CD4-positive, alpha-beta T cell (primary cell): ENCODE data around the gene RPS15A. TPM values are rescaled to one million over a fixed set of nuclear protein-coding genes. Genes with fewer than 3 reads are reported as not detected.

ENCODE experiments used
- ATAC-seq: fragments of 200-7000 bp; cut with Tn5 transposase; one replicate; pipeline ENCODE4 v1.10.0; 2022; ENCODE audit warnings: mild to moderate bottlenecking; ENCODE audit not compliant: poor library complexity
- CTCF ChIA-PET: fragments of 350-600 bp; sonication (Branson Sonifier 250); formaldehyde crosslinking; loops from one replicate; lab custom pipeline; 2021; ENCODE audit warnings: antibody characterized with exemption, inconsistent platforms; lab: Charles Lee
- POLR2A ChIA-PET: fragments of 350-600 bp; sonication (Branson Sonifier 250); formaldehyde crosslinking; loops from one replicate; lab custom pipeline; 2021; ENCODE audit warnings: antibody characterized with exemption, inconsistent platforms; lab: Charles Lee
- DNase-seq, 14 experiments: peaks; one replicate each; pipeline ENCODE4 v3.0.0-alpha.2; 2013 to 2020; ENCODE audit warnings: mixed read lengths in 2 of 14
- H3K27ac ChIP-seq, 2 donors: one replicate each; pipeline versions ENCODE4 v1.5.1 to v1.7.0; 2013; ENCODE audit warnings: low read length in 2 of 2, low read depth in 1 of 2, mild to moderate bottlenecking in 1 of 2
- H3K27me3 ChIP-seq, 2 experiments: 1 replicate in 1 of 2; 2 replicates in 1 of 2; pipeline versions ENCODE4 v1.6.1 to v1.7.0; 2013; ENCODE audit warnings: low read length in 2 of 2, control low read depth in 1 of 2, mild to moderate bottlenecking in 1 of 2, moderate library complexity in 1 of 2; ENCODE audit not compliant: insufficient read depth in 2 of 2, control insufficient read depth in 1 of 2
- H3K36me3 ChIP-seq: one replicate; pipeline ENCODE4 v1.6.1; 2013; ENCODE audit warnings: low read length, control low read depth; ENCODE audit not compliant: insufficient read depth
- H3K4me1 ChIP-seq: one replicate; pipeline ENCODE4 v1.6.1; 2013; ENCODE audit warnings: low read length, control low read depth; ENCODE audit not compliant: insufficient read depth
- H3K4me3 ChIP-seq: one replicate; pipeline ENCODE4 v1.5.1; 2013; ENCODE audit warnings: mild to moderate bottlenecking, low read length, moderate library complexity
- H3K9me3 ChIP-seq, 2 experiments: 1 replicate in 1 of 2; 2 replicates in 1 of 2; pipeline versions ENCODE4 v1.6.1 to v1.7.0; 2013; ENCODE audit warnings: low read length in 2 of 2, mild to moderate bottlenecking in 2 of 2, control low read depth in 1 of 2, moderate library complexity in 1 of 2; ENCODE audit not compliant: control insufficient read depth in 1 of 2, insufficient read depth in 1 of 2
- H3K27ac Mint-ChIP-seq: one replicate; pipeline ENCODE4 v1.8.0; 2020; ENCODE audit warnings: mixed read lengths
- H3K27me3 Mint-ChIP-seq: one replicate; pipeline ENCODE4 v1.8.0; 2021; ENCODE audit warnings: mixed read lengths
- H3K36me3 Mint-ChIP-seq: one replicate; pipeline ENCODE4 v1.8.0; 2021; ENCODE audit warnings: low read depth, mixed read lengths
- H3K4me1 Mint-ChIP-seq: one replicate; pipeline ENCODE4 v1.8.0; 2021; ENCODE audit warnings: low read depth, mixed read lengths
- H3K4me3 Mint-ChIP-seq: one replicate; pipeline ENCODE4 v1.8.0; 2020; ENCODE audit warnings: mild to moderate bottlenecking, mixed read lengths
- H3K9me3 Mint-ChIP-seq: one replicate; pipeline ENCODE4 v1.8.0; 2020; ENCODE audit warnings: mixed read lengths
- CTCF ChIP-seq: fragments of 200-600 bp; IDR thresholded peaks from one replicate; pipeline ENCODE4 v1.8.0; 2022; ENCODE audit warnings: antibody characterized with exemption, mild to moderate bottlenecking
- intact Hi-C, 2 experiments: fragments of 100-400 bp; cut with DNase I in 1 of 2; cut with micrococcal nuclease in 1 of 2; formaldehyde crosslinking; loops; one replicate each; pipeline versions ENCODE4 v1.15.1 to v1.9.0; 2023 to 2025; cut with DNase I, micrococcal nuclease
- total RNA-seq, 174 experiments: library from RNA in 2 of 174; stranded (reverse) in 2 of 174; gene quantifications; one replicate each; pipeline ENCODE4 v1.2.3 and lab custom pipeline; 2021 to 2026

Gene RPS15A
- total RNA-seq, 2 experiments from 2014 or later = 3,821 to 3,943 TPM

- H3K27ac ChIP-seq = peak overlapping the region; percentile 33 to 63
- DNase-seq = peak in 1 of 14 experiments; percentile 29
- H3K4me3 Mint-ChIP-seq = peak overlapping the region; percentile 92
- H3K27ac Mint-ChIP-seq = peak overlapping the region; percentile 83
- intact Hi-C loops = loop anchor here in 1 of 2 experiments (5.0 kb wide), 1 partner anchor 278 kb away; the partner anchor contains the start of gene COQ7
- no peaks in the 10 kb centered on the region for H3K9me3 ChIP-seq
- no peaks in the 10 kb centered on the region for H3K27me3 Mint-ChIP-seq
- H3K4me1 ChIP-seq = peaks cover 55% of the 10 kb centered on the region
- peak overlapping the region; percentile 79 for H3K4me3 ChIP-seq
- H3K36me3 ChIP-seq = peaks cover 64% of the 10 kb centered on the region
- H3K36me3 Mint-ChIP-seq = peaks cover 83% of the 10 kb centered on the region
- CTCF ChIA-PET = interaction anchor here (1.0 to 9.5 kb wide), 2 partner anchors 12 to 735 kb away, joined by 3 to 95 read pairs; partner anchors contain the start of gene ARL6IP1
- no peak for TF ChIP-seq CTCF
- POLR2A ChIA-PET = interaction anchor here (0.9 to 9.1 kb wide), 4 partner anchors 14 to 766 kb away, joined by 3 to 232 read pairs (median 10); partner anchors contain the start of genes ARL6IP1, SMG1 and VPS35L
- no peak for ATAC-seq
- H3K9me3 Mint-ChIP-seq = no peaks in the 10 kb centered on the region
- no peaks in the 10 kb centered on the region for H3K27me3 ChIP-seq
- H3K4me1 Mint-ChIP-seq = peaks cover 57% of the 10 kb centered on the region
Observed at GRCh38 chr16:18788828-18789514, 1.2 kb downstream of the RPS15A start.

GRCh38 chr16:18784917-18785623 lies 5.1 kb downstream of the RPS15A start:
- H3K27ac Mint-ChIP-seq = peak overlapping the region; percentile 43
- no peak for TF ChIP-seq CTCF
- no peaks in the 10 kb centered on the region for H3K9me3 Mint-ChIP-seq
- H3K4me1 Mint-ChIP-seq = peaks cover 65% of the 10 kb centered on the region
- Histone ChIP-seq H3K27me3 (no peaks in the 10 kb centered on the region), H3K9me3 (no peaks in the 10 kb centered on the region), H3K36me3 (peaks cover 65% of the 10 kb centered on the region), H3K27ac (no peak overlapping the region), H3K4me3 (no peak overlapping the region), H3K4me1 (peaks cover 52% of the 10 kb centered on the region)
- intact Hi-C loops = loop anchor here in 1 of 2 experiments (5.0 kb wide), 1 partner anchor 282 kb away; the partner anchor contains the start of gene COQ7
- H3K27me3 Mint-ChIP-seq = no peaks in the 10 kb centered on the region
- DNase-seq = no peak
- H3K4me3 Mint-ChIP-seq = peak overlapping the region; percentile 71
- ChIA-PET CTCF (interaction anchor here (9.5 kb wide), 1 partner anchor 16 kb away, joined by 95 read pairs; the partner anchor contains the start of gene ARL6IP1), POLR2A (interaction anchor here (9.1 kb wide), 1 partner anchor 18 kb away, joined by 232 read pairs; the partner anchor contains the start of gene ARL6IP1)
- peaks cover 78% of the 10 kb centered on the region for H3K36me3 Mint-ChIP-seq
- ATAC-seq = no peak

- Mint-ChIP-seq H3K4me3 (no peak overlapping the region), H3K4me1 (peaks cover 54% of the 10 kb centered on the region), H3K27ac (peak overlapping the region; percentile 69), H3K27me3 (no peaks in the 10 kb centered on the region), H3K9me3 (no peaks in the 10 kb centered on the region), H3K36me3 (peaks cover 64% of the 10 kb centered on the region)
- TF ChIP-seq CTCF = no peak
- H3K4me1 ChIP-seq = peaks cover 47% of the 10 kb centered on the region
- ChIA-PET CTCF (interaction anchor here (1.1 to 9.5 kb wide), 2 partner anchors 17 to 18 kb away, joined by 4 to 95 read pairs; partner anchors contain the start of gene ARL6IP1), POLR2A (no interaction called here)
- no peak overlapping the region for H3K4me3 ChIP-seq
- intact Hi-C loops = no loop called here
- H3K36me3 ChIP-seq = peaks cover 63% of the 10 kb centered on the region
- no peaks in the 10 kb centered on the region for H3K9me3 ChIP-seq
- ATAC-seq (no peak), DNase-seq (no peak)
- no peak overlapping the region for H3K27ac ChIP-seq
- no peaks in the 10 kb centered on the region for H3K27me3 ChIP-seq
Observed at GRCh38 chr16:18783430-18784341, 6.4 kb downstream of the RPS15A start.
